HG02885 (cell line): ENCODE results near the gene DGKE.

Source experiments
- ATAC-seq: cut with Tn5 transposase; IDR thresholded peaks from one replicate; pipeline ENCODE4 v1.9.1; 2021; ENCODE audit warnings: mild to moderate bottlenecking; ENCODE audit not compliant: unreplicated experiment, poor library complexity

The DGKE gene

DNA sequence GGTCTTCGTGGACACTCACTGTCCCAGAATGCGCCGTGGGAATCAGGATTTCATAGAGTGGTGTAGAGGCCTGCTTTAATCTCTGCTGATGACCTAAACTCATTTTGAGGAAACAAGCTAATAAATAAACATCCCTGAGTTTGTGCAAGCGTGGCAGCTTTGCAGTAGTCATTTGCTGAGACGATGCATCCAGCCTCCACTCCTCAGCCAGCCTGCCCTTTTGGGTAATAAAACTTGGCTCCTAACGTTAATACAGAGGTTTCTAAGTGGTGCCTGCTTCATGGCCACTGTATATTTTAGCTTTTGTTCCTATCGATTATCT is 1.3 kb downstream of the DGKE start:
- no peak for ATAC-seq

DNA sequence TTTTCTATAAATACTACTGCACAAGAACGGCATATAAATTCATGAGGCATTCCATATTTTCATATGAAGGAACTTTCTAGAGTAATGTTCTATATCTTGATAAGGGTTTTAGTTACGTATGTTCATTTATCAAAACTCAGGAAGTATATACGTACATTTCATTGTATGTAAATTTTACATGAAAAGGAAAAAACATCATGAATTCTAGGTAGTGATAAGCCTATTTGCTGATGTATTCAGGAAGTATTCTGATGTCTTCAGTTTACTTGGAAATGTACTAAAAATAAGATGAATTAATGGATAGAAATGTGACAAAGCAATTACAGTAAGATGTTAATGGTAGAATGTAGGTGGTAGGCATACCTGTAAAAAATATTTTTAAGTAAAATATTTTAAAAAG is 4.7 kb downstream of the DGKE start:
- ATAC-seq, result no peak

- no peak for ATAC-seq
Measured at GRCh38 chr17:56842577-56842976, 8.6 kb downstream of the DGKE start.

- ATAC-seq, result no peak
Measured at GRCh38 chr17:56845934-56846333, 12.0 kb downstream of the DGKE start.

DNA sequence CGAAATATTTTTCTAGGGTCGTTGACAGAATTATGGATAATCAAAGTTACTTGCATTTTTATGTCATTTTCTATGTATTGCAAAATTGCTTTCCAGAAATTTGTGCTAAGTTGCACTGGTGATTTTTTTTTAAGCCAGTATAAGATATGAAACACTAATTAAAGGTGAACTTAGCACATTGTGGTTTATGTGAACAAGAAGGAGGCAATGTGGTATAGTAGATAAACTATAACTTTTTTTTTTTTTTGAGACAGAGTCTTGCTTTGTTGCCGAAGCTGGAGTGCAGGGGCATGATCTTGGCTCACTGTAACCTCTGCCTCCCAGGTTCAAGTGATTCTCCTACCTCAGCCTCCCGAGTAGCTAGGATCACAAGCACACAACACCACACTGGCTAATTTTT is 13.2 kb downstream of the DGKE start:
- ATAC-seq, result no peak

GRCh38 chr17:56849131-56849530 is 15.2 kb downstream of the DGKE start:
- no peak for ATAC-seq

- ATAC-seq, result no peak
Measured at GRCh38 chr17:56850591-56850990, 16.6 kb downstream of the DGKE start.

DNA sequence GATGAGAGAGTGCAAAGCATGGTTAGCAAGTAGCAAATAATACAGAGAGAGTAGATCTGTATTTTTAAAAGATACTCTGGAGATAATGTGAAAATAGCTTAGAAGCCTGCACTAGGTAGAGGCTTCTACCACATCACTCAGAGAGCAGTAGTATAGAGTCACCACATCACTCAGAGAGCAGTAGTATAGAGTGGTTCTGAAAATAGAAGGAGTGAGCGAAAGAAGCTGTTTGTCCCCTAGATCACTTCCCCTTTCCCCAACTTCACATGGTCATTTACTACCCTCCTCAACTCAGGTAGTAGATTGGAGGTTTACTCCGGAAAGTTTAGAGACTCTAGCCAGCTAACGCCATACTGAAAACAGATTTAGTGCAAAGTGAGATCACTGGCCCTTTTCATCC is 17.1 kb downstream of the DGKE start:
- peak; percentile 58 for ATAC-seq

GRCh38 chr17:56861899-56862298 is 27.9 kb downstream of the DGKE start:
- ATAC-seq, result no peak

DNA sequence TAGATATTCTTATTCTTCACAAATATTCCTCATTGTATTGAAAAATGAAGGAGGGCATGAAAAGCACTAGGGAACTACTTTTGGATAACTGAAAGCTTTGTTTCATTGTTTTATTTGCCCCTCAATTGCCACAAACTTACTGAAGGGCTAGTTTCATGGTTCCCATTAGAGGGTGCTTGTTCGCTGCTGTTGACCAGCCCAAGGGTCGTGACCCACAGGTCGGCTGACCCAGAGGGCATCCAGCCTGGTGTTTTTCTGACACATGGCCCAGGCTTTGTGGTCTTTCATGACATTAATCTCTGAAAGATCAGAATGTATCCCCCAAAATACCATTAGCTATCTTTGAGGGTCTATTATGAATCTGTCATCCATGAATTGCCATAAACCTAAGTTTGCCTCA is 30.0 kb downstream of the DGKE start:
- ATAC-seq, result no peak

GRCh38 chr17:56866076-56866475 is 32.1 kb downstream of the DGKE start:
- no peak for ATAC-seq

GRCh38 chr17:56866496-56866895 is 32.5 kb downstream of the DGKE start:
- no peak for ATAC-seq

DNA sequence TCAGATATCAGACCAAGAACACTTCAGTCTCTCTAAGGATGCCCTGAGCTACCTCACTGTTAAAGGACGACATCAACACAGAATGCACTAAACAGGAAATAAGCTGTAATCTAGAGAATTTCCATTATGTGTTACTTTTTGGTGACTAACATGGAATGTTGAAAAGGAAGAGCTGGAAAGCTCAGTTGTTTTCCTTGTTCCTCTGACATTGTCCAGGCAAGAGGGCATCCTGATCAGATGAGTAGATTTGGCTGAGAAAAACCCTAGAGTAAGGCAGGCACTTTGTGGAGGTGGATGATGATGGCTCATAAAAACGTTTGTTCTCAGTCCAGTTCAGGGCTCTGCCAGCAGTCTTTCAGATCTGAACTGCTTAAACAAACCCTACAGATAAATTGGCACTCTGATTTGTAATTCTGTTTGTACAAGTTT is 34.0 kb downstream of the DGKE start:
- ATAC-seq, result no peak

DNA sequence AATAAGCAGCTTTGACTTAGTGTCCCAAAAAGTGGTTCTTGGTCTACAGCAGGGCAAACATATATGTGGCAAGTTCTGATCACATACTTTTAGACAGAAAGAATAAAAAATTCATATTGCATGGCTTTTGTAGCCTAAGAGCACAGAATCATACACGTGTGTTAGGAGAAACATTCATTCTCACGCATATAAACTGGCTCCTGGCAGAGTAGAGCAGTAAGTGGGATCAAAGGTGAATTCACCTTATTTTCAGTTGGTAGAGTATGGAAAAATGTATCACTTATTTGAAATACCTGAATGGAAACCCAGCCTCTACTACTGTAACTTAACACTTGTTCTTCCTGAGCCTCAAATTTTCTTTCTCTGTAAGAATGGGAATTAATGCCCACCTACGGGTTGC is 34.8 kb downstream of the DGKE start:
- ATAC-seq, result no peak

DNA sequence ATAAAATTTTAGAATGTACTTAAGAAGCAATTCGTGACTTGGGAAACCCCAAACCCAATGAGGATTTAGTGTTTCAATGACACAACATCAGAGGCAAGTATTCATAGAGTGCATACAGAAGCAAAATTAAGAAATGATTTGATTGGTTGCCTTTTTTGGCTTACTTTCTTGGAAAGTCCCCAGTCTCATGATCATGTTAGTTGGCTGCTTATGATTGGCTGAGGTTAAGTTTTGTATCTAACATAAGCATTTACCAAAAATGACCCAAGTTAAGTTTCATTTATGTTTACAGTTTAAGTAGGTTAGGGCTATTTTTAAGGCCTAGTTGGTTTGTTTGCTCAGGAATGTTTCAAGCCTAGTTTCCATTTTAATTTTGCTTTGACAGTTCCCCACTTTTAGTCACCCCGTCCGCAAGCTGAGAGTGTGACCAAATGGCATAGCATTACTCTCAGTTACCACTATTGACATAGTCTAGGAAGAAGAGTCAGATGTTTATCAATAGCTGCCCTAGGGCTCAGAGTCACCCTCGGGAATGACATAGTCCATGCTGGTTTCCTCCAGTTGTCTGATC is 36.2 kb downstream of the DGKE start:
- peak; percentile 67 for ATAC-seq

DNA sequence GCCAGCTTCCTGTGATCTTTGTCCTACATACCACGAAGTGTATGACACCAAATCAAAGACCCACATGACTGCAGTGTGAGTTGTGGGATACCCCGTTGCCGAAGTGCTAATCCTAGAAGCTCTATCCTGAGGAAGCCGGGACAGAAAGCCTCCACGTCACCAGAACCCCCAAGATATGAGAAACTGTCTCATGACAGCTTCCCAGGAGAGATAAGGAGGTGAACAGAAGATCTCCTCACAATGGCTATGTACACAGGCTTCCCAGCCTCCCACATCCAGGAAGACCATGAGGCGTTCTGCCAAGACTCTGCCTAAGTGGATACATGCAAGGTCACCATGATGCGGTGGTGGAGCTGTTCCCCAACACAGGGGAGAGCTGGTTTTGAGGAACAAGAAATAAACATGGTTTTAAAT is 42.8 kb downstream of the DGKE start:
- ATAC-seq, result no peak

DNA sequence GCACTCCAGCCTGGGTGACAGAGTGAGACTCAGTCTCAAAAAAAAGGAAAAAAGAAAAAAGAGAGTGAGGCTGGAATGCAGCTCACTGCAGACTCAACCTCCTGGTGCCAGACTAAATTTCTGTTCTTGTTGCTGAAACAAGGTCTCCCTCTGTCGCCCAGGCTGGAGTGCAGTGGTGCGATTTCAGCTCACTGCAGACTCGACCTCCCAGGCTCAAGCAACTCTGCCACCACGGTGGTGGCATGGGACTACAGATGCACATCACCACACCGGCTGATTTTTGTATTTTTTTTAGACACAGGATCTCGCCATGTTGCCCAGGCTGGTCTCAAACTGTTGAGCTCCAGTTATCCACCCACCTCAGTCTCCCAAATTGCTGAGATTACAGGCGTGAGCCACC is 45.3 kb downstream of the DGKE start:
- ATAC-seq, result no peak

DNA sequence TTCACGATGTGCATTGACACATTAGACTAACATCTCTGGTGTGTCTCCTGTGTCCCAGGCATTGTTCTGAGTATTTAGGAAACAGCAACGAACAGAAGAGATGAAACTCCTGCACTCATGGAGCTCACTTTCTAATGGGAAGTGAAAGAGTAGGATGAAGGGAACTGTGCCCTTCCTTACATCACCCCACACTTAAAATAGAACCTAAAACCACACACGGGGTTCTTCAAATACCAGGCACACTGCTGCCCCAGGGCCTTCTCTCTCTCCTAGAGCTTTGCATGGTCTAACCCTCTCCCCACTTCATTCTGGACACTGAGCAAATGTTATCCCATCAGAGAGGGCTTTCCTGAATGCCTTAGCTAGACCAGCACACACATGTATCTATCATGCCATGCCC is 46.2 kb downstream of the DGKE start:
- no peak for ATAC-seq

GRCh38 chr17:56880571-56880970 is 46.6 kb downstream of the DGKE start:
- ATAC-seq, result no peak

GRCh38 chr17:56881685-56882295 is 47.8 kb downstream of the DGKE start:
- no peak for ATAC-seq

GRCh38 chr17:56883616-56884015 is 49.7 kb downstream of the DGKE start:
- no peak for ATAC-seq

GRCh38 chr17:56884483-56885311 is 50.7 kb downstream of the DGKE start:
- no peak for ATAC-seq
